SK-N-SH (cell line): Measurements from ENCODE around the gene MN1. TPM values are rescaled to one million over a fixed set of nuclear protein-coding genes. Genes with fewer than 3 reads are reported as not detected.

Experiments
- CTCF ChIA-PET: fragments of 300-600, 350-600 bp; formaldehyde crosslinking; extraction: SDS; loops from one replicate; lab custom pipeline; 2021; lab: Yijun Ruan, JAX
- POLR2A ChIA-PET: fragments of 350-600 bp; sonication (Branson Sonifier 250); formaldehyde crosslinking; extraction: SDS; loops from one replicate; lab custom pipeline; 2020; ENCODE audit warnings: antibody characterized with exemption, inconsistent platforms; lab: Yijun Ruan, JAX
- DNase-seq: peaks from one replicate; pipeline ENCODE4 v3.0.0; 2012
- H2AFZ ChIP-seq: fragments of 200-600 bp; sonication (generic); 2 replicates; pipeline ENCODE4 v1.8.1; 2016; ENCODE audit warnings: antibody characterized with exemption, mild to moderate bottlenecking, low read depth
- H3F3A ChIP-seq: fragments of 200-600 bp; sonication (generic); replicated peaks from 2 replicates; pipeline ENCODE3; 2016; ENCODE audit warnings: antibody characterized with exemption, mild to moderate bottlenecking; ENCODE audit not compliant: insufficient read depth
- H3K27ac ChIP-seq, 2 experiments: fragments of 200-500 bp in 1 of 2; fragments of 200-600 bp in 1 of 2; sonication (Bioruptor generic) in 1 of 2; sonication (generic), shearing (Covaris generic) in 1 of 2; 2 replicates each; pipeline versions ENCODE4 v1.5.1 to v1.6.1; 2014 to 2016; ENCODE audit warnings: low read depth in 2 of 2, inconsistent platforms in 1 of 2, low read length in 1 of 2, mild to moderate bottlenecking in 1 of 2, mixed read lengths in 1 of 2
- H3K27me3 ChIP-seq: fragments of 200-600 bp; sonication (generic), shearing (Covaris generic); 2 replicates; pipeline ENCODE4 v1.6.1; 2016; ENCODE audit warnings: mixed run types; ENCODE audit not compliant: insufficient read depth
- H3K36me3 ChIP-seq, 2 experiments: fragments of 200-500 bp in 1 of 2; fragments of 200-600 bp in 1 of 2; sonication (Bioruptor generic) in 1 of 2; sonication (generic) in 1 of 2; replicated peaks in 1 of 2; 2 replicates each; pipeline versions ENCODE3 to v1.5.1; 2014 to 2016; ENCODE audit warnings: low read length in 1 of 2, mild to moderate bottlenecking in 1 of 2; ENCODE audit not compliant: insufficient read depth in 2 of 2, control insufficient read depth in 1 of 2
- H3K4me1 ChIP-seq, 2 experiments: fragments of 200-500 bp in 1 of 2; fragments of 200-600 bp in 1 of 2; sonication (Bioruptor generic) in 1 of 2; sonication (generic), shearing (Covaris generic) in 1 of 2; 2 replicates each; pipeline versions ENCODE4 v1.5.1 to v1.6.1; 2014 to 2016; ENCODE audit warnings: low read depth in 1 of 2, low read length in 1 of 2, mixed run types in 1 of 2; ENCODE audit not compliant: insufficient read depth in 2 of 2, control insufficient read depth in 1 of 2
- H3K4me2 ChIP-seq: fragments of 200-600 bp; sonication (generic), shearing (Covaris generic); 2 replicates; pipeline ENCODE4 v1.6.1; 2017; ENCODE audit warnings: mixed run types
- H3K4me3 ChIP-seq, 2 experiments: fragments of 200-500 bp in 1 of 2; fragments of 200-600 bp in 1 of 2; sonication (Bioruptor generic) in 1 of 2; sonication (generic), shearing (Covaris generic) in 1 of 2; 2 replicates each; pipeline versions ENCODE4 v1.5.1 to v1.8.1; 2014 to 2016; ENCODE audit warnings: low read depth in 2 of 2, inconsistent platforms in 1 of 2, low read length in 1 of 2, mild to moderate bottlenecking in 1 of 2, mixed read lengths in 1 of 2, moderate library complexity in 1 of 2
- H3K79me2 ChIP-seq: fragments of 200-600 bp; sonication (generic); 2 replicates; pipeline ENCODE4 v1.8.1; 2017; ENCODE audit warnings: mild to moderate bottlenecking; ENCODE audit not compliant: insufficient read depth
- H3K9ac ChIP-seq: fragments of 200-600 bp; sonication (generic); 2 replicates; pipeline ENCODE4 v1.6.1; 2017; ENCODE audit warnings: mixed run types
- H3K9me2 ChIP-seq: fragments of 200-600 bp; sonication (generic); 2 replicates; pipeline ENCODE4 v1.6.1; 2017; ENCODE audit warnings: mixed run types
- H3K9me3 ChIP-seq: fragments of 200-600 bp; sonication (generic); 2 replicates; pipeline ENCODE4 v1.6.1; 2017; ENCODE audit warnings: mixed run types, mild to moderate bottlenecking, moderate library complexity
- H4K20me1 ChIP-seq: fragments of 200-600 bp; sonication (generic); 2 replicates; pipeline ENCODE4 v1.6.1; 2017; ENCODE audit warnings: mild to moderate bottlenecking, mixed run types; ENCODE audit not compliant: insufficient read depth
- ELF1 ChIP-seq: IDR thresholded peaks from 2 replicates; pipeline ENCODE4 v1.4.0; 2012
- FOSL2 ChIP-seq: IDR thresholded peaks from 2 replicates; pipeline ENCODE4 v1.4.0; 2012; ENCODE audit warnings: low read depth, mild to moderate bottlenecking, moderate library complexity, borderline replicate concordance
- GABPA ChIP-seq: IDR thresholded peaks from 2 replicates; pipeline ENCODE4 v1.4.0; 2012; ENCODE audit warnings: low read depth, mild to moderate bottlenecking
- GATA2 ChIP-seq: sonication (generic); formaldehyde crosslinking; IDR thresholded peaks from 2 replicates; pipeline ENCODE4 v1.5.0; 2020; ENCODE audit warnings: mild to moderate bottlenecking, missing genetic modification reagents
- IRF3 ChIP-seq: fragments of 150-350 bp; IDR thresholded peaks from 2 replicates; pipeline ENCODE4 v1.6.1; 2016; ENCODE audit warnings: mild to moderate bottlenecking, low read depth, low read length
- JUND ChIP-seq: IDR thresholded peaks from 2 replicates; pipeline ENCODE4 v1.4.0; 2012
- MEF2A ChIP-seq: IDR thresholded peaks from 2 replicates; pipeline ENCODE4 v1.4.0; 2012; ENCODE audit warnings: low read depth, borderline replicate concordance
- NFIC ChIP-seq: IDR thresholded peaks from 2 replicates; pipeline ENCODE4 v1.4.0; 2012; ENCODE audit warnings: borderline replicate concordance
- NRF1 ChIP-seq: IDR thresholded peaks from 2 replicates; pipeline ENCODE4 v1.6.1; 2012; ENCODE audit warnings: low read depth, mild to moderate bottlenecking, low read length
- PBX3 ChIP-seq: IDR thresholded peaks from 2 replicates; pipeline ENCODE4; 2012
- POLR2AphosphoS5 ChIP-seq: IDR thresholded peaks from 2 replicates; pipeline ENCODE4 v1.6.1; 2012; ENCODE audit warnings: low read depth, low read length
- RAD21 ChIP-seq: IDR thresholded peaks from 2 replicates; pipeline ENCODE4 v1.6.1; 2012; ENCODE audit warnings: mild to moderate bottlenecking, low read length
- RFX5 ChIP-seq: IDR thresholded peaks from 2 replicates; pipeline ENCODE4 v1.6.1; 2012; ENCODE audit warnings: mild to moderate bottlenecking, improper control_type of control experiment, low read length
- RXRA ChIP-seq: IDR thresholded peaks from 2 replicates; pipeline ENCODE4 v1.4.0; 2012; ENCODE audit warnings: low read depth, mild to moderate bottlenecking, borderline replicate concordance
- TAF1 ChIP-seq: IDR thresholded peaks from 2 replicates; pipeline ENCODE4 v1.6.1; 2012; ENCODE audit warnings: low read depth, mild to moderate bottlenecking, low read length, moderate library complexity, borderline replicate concordance
- USF1 ChIP-seq: IDR thresholded peaks from 2 replicates; pipeline ENCODE4 v1.4.0; 2012; ENCODE audit warnings: low read depth, borderline replicate concordance
- USF2 ChIP-seq: fragments of 150-350 bp; IDR thresholded peaks from 2 replicates; pipeline ENCODE4 v1.6.1; 2017; ENCODE audit warnings: antibody characterized with exemption, low read length, low read depth, borderline replicate concordance
- YY1 ChIP-seq: IDR thresholded peaks from 2 replicates; pipeline ENCODE4 v1.4.0; 2012; ENCODE audit warnings: low read depth, mild to moderate bottlenecking
- ZBTB33 ChIP-seq: IDR thresholded peaks from 2 replicates; pipeline ENCODE4 v1.4.0; 2012; ENCODE audit warnings: low read depth, borderline replicate concordance
- WGBS: methylation state at CpG from one replicate; pipeline ENCODE4 v1.1.6; 2017; ENCODE audit warnings: low lambda C conversion rate; 5-methylcytosine and 5-hydroxymethylcytosine counted together
- polyA plus RNA-seq, 3 experiments: library from polyadenylated mRNA; depleted of rRNA; stranded (reverse); fragments of >200 nt; gene quantifications; 2 replicates each; pipeline ENCODE4 v1.2.3, GENCODE V29; 2012

The MN1 gene
- polyA plus RNA-seq, 1 of the 3 experiments (the other 2 are of a cell fraction): 0.20 TPM

GRCh38 chr22:27784120-27784475, 17.5 kb downstream of the MN1 start:
- Histone ChIP-seq H3F3A (no peaks in the 10 kb centered on the region), H3K9me2 (no peaks in the 10 kb centered on the region), H3K9ac (no peak overlapping the region), H3K79me2 (no peaks in the 10 kb centered on the region), H3K27me3 (no peaks in the 10 kb centered on the region), H3K4me3 (no peak overlapping the region), H3K4me1 (no peaks in the 10 kb centered on the region), H2AFZ (no peak overlapping the region), H3K36me3 (no peaks in the 10 kb centered on the region), H3K9me3 (no peaks in the 10 kb centered on the region), H4K20me1 (no peaks in the 10 kb centered on the region), H3K4me2 (no peak overlapping the region), H3K27ac (no peak overlapping the region)
- CTCF ChIA-PET: interaction anchor here (0.7 kb wide), 1 partner anchor 8 kb away, joined by 3 read pairs; no protein-coding TSS in a partner anchor
- TF ChIP-seq RXRA (no peak), MEF2A (no peak), RFX5 (no peak), IRF3 (no peak), GATA2 (CRISPR knock-in tag) (no peak), FOSL2 (no peak), USF2 (no peak), ELF1 (no peak), NRF1 (no peak), TAF1 (no peak), NFIC (no peak), PBX3 (no peak), GABPA (no peak), USF1 (no peak)
- POLR2A ChIA-PET: no interaction called here
- DNase-seq: no peak
- 77% methylated on average over 6 of the region's 6 CpGs for WGBS

- 75% methylated on average over 8 of the region's 13 CpGs for WGBS
- ChIA-PET POLR2A (no interaction called here), CTCF (interaction anchor here (0.7 kb wide), 2 partner anchors 8 to 18 kb away, joined by 3 read pairs; partner anchors contain the start of gene MN1)
- Histone ChIP-seq H3K9me2 (no peaks in the 10 kb centered on the region), H3K36me3 (no peaks in the 10 kb centered on the region), H3K9me3 (no peaks in the 10 kb centered on the region), H3K79me2 (no peaks in the 10 kb centered on the region), H3K4me2 (no peak overlapping the region), H3K4me1 (no peaks in the 10 kb centered on the region), H3F3A (no peaks in the 10 kb centered on the region), H3K27ac (no peak overlapping the region), H3K9ac (no peak overlapping the region), H3K4me3 (no peak overlapping the region), H2AFZ (no peak overlapping the region), H3K27me3 (no peaks in the 10 kb centered on the region), H4K20me1 (no peaks in the 10 kb centered on the region)
- DNase-seq: no peak
- TF ChIP-seq MEF2A: no peak
- no peak for TF ChIP-seq TAF1
- no peak for TF ChIP-seq YY1
- no peak for TF ChIP-seq USF1
- no peak for TF ChIP-seq FOSL2
- TF ChIP-seq ZBTB33: no peak
- TF ChIP-seq POLR2AphosphoS5: no peak
- no peak for TF ChIP-seq IRF3
- TF ChIP-seq JUND: no peak
- TF ChIP-seq RAD21: no peak
These were observed 18.0 kb downstream of the MN1 start for GRCh38 chr22:27783436-27784119.
